ENCODE measurements around the gene BANP.
"Not testable (repeated sequence)": the region's sequence is repeated elsewhere in the genome, so short reads cannot be mapped to it uniquely, and the experiment has no call there.

Gene BANP

DNA sequence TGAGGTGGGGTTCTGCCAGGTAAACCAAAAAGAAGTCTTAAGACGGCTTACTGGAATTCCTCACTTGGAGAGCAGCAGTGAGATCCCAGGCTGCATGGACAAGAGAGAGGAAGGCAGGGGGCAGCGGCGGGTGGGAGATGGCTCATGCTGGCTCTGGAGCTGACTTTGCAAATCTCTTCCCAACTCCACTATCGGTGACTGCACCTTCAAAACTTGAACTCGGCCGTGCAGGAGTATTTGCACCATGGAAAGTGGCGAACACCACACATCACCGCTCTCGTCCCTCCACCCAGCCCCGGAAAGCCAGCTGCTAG, 31.6 kb upstream of the BANP start:
- no peak for DNase-seq (ENCODE audit: low spot score in 2 of 2)
- no peaks in the 10 kb centered on the region for H3K4me1 ChIP-seq
- H3K9me3 ChIP-seq = no peaks in the 10 kb centered on the region
- no peak overlapping the region for H3K4me3 ChIP-seq
- in situ Hi-C loops (cut with MboI; ENCODE audit: low sequenced_read_pairs) = no loop called here
- no peaks in the 10 kb centered on the region for H3K27me3 ChIP-seq (ENCODE audit: low read depth)
- no peaks in the 10 kb centered on the region for H3K36me3 ChIP-seq (replicated peaks)

DNA sequence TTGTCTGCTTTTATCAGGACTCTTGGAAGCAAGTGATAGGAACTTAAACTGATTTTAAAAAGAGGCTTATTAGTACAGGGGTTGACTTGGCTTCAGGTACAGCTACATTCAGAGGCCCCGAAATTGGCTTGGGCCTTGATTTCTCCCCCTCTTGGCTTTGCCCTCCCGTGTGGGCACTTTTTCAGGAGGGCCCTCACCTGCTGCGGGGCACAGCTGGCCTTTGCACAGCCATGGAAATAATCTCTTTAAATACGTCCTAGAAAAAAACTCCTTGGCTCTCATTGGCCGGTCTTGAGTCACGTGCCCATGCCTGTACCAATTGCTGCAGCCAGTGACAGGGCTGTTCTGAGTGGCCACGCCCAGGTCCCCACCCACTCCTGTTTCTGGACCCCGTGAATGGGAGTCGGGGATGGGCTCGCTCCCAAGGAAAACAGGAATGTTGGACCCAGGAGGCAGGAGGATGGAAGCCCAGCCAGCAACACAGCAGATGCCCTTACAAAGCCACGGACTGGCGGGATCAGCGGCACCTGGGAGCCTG, 29.9 kb upstream of the BANP start:
- peak in 1 of 2 experiments; percentile 65 for DNase-seq (ENCODE audit: low spot score in 2 of 2)
- in situ Hi-C loops (cut with MboI; ENCODE audit: low sequenced_read_pairs) = no loop called here
- Histone ChIP-seq H3K4me1 (no peaks in the 10 kb centered on the region), H3K9me3 (no peaks in the 10 kb centered on the region), H3K4me3 (no peak overlapping the region), H3K27me3 (ENCODE audit: low read depth) (peaks cover 4% of the 10 kb centered on the region; the same call in 1 of the 2 replicates), H3K36me3 (replicated peaks) (no peaks in the 10 kb centered on the region)

DNA sequence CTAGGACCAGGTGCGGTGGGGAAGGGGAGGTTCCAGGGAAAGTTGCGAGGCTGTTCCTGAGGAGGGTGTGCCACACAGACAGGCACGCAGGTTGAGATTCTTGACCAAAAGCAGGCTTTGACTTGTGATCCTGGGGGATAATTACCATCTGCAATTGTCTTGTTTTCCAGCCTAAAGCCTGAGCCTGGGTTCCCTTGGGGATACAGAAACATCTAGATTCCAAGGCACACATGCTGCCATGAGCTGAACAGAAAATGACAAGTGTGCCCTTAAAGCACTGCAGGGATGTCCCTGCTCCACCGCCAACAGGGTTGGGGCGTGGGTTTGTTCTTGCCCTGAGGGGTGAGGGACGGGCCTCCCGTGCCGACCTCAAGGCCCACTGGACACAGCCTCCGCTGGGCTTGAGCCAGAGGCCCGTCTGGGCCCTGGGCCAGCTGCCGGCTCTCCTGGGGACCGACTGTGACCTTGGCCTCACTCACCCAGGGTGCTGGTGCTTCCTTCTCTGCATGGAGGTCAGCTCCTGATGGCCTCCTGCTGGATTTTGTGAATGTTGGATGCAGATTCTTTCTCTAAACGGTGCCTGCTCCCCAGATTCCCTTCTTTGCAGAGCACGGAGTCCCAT, 28.9 kb upstream of the BANP start:
- no peak for DNase-seq (ENCODE audit: low spot score in 2 of 2)
- in situ Hi-C loops (cut with MboI; ENCODE audit: low sequenced_read_pairs) = no loop called here

GRCh38 chr16:87924041-87924810, 27.0 kb upstream of the BANP start:
- Histone ChIP-seq H3K36me3 (replicated peaks) (no peaks in the 10 kb centered on the region), H3K27me3 (ENCODE audit: low read depth) (peaks cover 6% of the 10 kb centered on the region; the same call in 1 of the 2 replicates), H3K4me3 (no peak overlapping the region), H3K9me3 (no peaks in the 10 kb centered on the region), H3K4me1 (no peaks in the 10 kb centered on the region)
- in situ Hi-C loops (cut with MboI; ENCODE audit: low sequenced_read_pairs) = no loop called here
- no peak for DNase-seq (ENCODE audit: low spot score in 2 of 2)

More for the DNA sequence above, 28.9 kb upstream of the BANP start:
- Histone ChIP-seq H3K9me3 (no peaks in the 10 kb centered on the region), H3K36me3 (replicated peaks) (no peaks in the 10 kb centered on the region), H3K4me3 (no peak overlapping the region), H3K4me1 (no peaks in the 10 kb centered on the region), H3K27me3 (ENCODE audit: low read depth) (peaks cover 6% of the 10 kb centered on the region; the same call in 1 of the 2 replicates)

GRCh38 chr16:87924811-87925670, 26.2 kb upstream of the BANP start:
- Histone ChIP-seq H3K4me1 (no peaks in the 10 kb centered on the region), H3K27me3 (ENCODE audit: low read depth) (peaks cover 6% of the 10 kb centered on the region; the same call in 1 of the 2 replicates), H3K4me3 (no peak overlapping the region), H3K9me3 (no peaks in the 10 kb centered on the region), H3K36me3 (replicated peaks) (no peaks in the 10 kb centered on the region)
- no peak for DNase-seq (ENCODE audit: low spot score in 2 of 2)
- in situ Hi-C loops (cut with MboI; ENCODE audit: low sequenced_read_pairs) = no loop called here

DNA sequence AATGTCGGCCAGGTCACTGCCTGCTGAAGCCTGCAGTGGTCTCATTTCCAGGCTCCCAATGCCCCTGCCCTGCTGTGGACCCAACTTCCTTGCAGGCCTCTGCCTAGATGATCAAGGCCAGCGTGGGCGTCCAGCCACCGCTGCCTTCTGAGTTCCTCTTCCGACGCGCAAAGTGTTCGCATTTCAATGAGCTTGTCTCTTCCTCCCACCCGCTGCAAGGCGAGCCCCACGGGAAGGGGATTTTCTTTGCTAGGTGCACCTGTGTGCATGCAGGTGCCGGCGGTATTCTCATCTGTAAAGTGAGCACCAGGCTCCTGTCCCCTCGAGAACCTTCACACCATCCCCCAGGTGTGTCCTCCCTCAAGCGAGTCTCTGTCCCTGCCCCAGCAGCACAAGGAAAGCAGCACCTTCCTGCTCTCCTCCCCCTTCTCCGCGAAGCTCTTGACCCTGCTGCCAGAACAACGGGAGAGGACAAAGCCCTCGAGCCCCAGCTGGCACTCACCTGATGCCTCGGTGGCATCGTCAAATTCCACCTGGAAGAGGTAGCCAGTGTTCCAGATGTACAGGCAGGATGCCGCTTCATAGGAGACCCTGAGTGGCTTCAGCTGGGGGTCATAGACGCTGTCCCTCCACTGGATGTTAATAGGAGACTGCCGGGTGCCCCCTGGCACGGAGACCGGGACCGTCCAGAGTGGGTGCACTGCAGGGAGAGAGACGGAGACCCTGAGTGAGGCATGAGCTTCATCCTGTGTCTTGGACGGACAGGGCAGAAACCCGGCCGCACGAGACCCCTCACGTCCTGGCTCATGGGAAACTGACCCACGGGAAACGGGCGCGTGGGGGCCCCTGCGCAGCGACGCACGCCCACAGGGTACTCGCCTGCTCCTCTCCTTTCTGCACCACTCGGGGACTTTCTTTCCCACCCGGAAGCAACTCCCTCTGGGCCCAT, 24.7 kb upstream of the BANP start:
- in situ Hi-C loops (cut with MboI; ENCODE audit: low sequenced_read_pairs) = no loop called here
- H3K4me3 ChIP-seq = no peak overlapping the region

GRCh38 chr16:87927195-87927562, 24.1 kb upstream of the BANP start:
- Histone ChIP-seq H3K4me1 (no peaks in the 10 kb centered on the region), H3K27me3 (ENCODE audit: low read depth) (peaks cover 6% of the 10 kb centered on the region; the same call in 1 of the 2 replicates), H3K4me3 (no peak overlapping the region), H3K36me3 (replicated peaks) (no peaks in the 10 kb centered on the region), H3K9me3 (no peaks in the 10 kb centered on the region)
- DNase-seq (ENCODE audit: low spot score in 2 of 2) = no peak
- in situ Hi-C loops (cut with MboI; ENCODE audit: low sequenced_read_pairs) = no loop called here

More for the DNA sequence above, 24.7 kb upstream of the BANP start:
- Histone ChIP-seq H3K27me3 (ENCODE audit: low read depth) (peaks cover 6% of the 10 kb centered on the region; the same call in 1 of the 2 replicates), H3K9me3 (no peaks in the 10 kb centered on the region), H3K36me3 (replicated peaks) (no peaks in the 10 kb centered on the region), H3K4me1 (no peaks in the 10 kb centered on the region)
- DNase-seq (ENCODE audit: low spot score in 2 of 2) = no peak

GRCh38 chr16:87929986-87930385, 21.2 kb upstream of the BANP start:
- Histone ChIP-seq H3K4me1 (no peaks in the 10 kb centered on the region), H3K9me3 (no peaks in the 10 kb centered on the region), H3K36me3 (replicated peaks) (no peaks in the 10 kb centered on the region), H3K4me3 (no peak overlapping the region), H3K27me3 (ENCODE audit: low read depth) (peaks cover 6% of the 10 kb centered on the region; the same call in 1 of the 2 replicates)
- DNase-seq (ENCODE audit: low spot score in 2 of 2) = no peak
- in situ Hi-C loops (cut with MboI; ENCODE audit: low sequenced_read_pairs) = no loop called here

GRCh38 chr16:87930456-87930855, 20.8 kb upstream of the BANP start:
- no peaks in the 10 kb centered on the region for H3K9me3 ChIP-seq
- H3K36me3 ChIP-seq (replicated peaks) = no peaks in the 10 kb centered on the region
- in situ Hi-C loops (cut with MboI; ENCODE audit: low sequenced_read_pairs) = no loop called here
- H3K4me1 ChIP-seq = no peaks in the 10 kb centered on the region
- peak in 1 of 2 experiments; percentile 32 for DNase-seq (ENCODE audit: low spot score in 2 of 2)
- no peak overlapping the region for H3K4me3 ChIP-seq
- peaks cover 6% of the 10 kb centered on the region; the same call in 1 of the 2 replicates for H3K27me3 ChIP-seq (ENCODE audit: low read depth)

DNA sequence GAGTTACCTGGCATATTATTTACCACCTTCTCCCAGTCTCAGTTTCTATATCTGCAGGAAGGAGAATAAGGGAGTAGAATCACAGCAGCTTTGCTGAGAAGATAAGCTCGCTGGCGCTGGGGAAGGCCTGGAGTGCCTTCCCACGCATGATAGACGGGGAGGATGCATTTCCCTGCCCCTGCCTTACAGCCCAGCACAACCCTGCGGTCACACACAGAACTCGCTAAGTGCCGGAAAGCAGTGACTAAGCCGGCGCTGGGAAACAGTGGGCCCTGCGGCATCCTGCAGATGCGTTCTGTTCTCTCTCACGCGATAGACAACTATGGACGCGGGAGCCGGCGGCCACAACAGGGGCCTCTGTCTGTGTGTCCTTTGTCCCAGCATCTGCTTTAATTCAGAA, 19.7 kb upstream of the BANP start:
- Histone ChIP-seq H3K27me3 (ENCODE audit: low read depth) (no peaks in the 10 kb centered on the region), H3K4me1 (no peaks in the 10 kb centered on the region), H3K9me3 (no peaks in the 10 kb centered on the region), H3K36me3 (replicated peaks) (no peaks in the 10 kb centered on the region), H3K4me3 (no peak overlapping the region)
- DNase-seq (ENCODE audit: low spot score in 2 of 2) = peak in 1 of 2 experiments; percentile 34
- in situ Hi-C loops (cut with MboI; ENCODE audit: low sequenced_read_pairs) = no loop called here

- H3K36me3 ChIP-seq (replicated peaks); DNase-seq (ENCODE audit: low spot score in 2 of 2); H3K9me3 ChIP-seq; H3K4me3 ChIP-seq; H3K27me3 ChIP-seq (ENCODE audit: low read depth); in situ Hi-C loops (cut with MboI; ENCODE audit: low sequenced_read_pairs); H3K4me1 ChIP-seq: not testable (repeated sequence)
Measured at GRCh38 chr16:87932475-87933139, 18.6 kb upstream of the BANP start.

DNA sequence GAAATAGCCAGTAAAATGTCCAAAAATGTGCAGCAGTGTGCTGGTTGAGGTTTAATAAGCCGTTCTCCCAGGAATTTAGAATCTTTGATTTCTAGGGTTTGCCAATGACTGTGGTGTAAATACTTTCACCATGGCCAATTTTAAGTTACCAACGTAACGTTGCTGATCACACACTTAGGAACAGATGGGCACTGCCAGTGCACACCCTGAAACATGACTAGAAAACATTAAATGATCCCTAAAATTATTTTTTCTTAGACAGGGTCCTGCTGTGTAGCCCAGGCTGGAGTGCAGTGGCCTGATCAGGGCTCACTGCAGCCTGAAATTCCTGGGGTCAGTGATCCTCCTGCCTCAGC, 18.1 kb upstream of the BANP start:
- Histone ChIP-seq H3K4me1 (no peaks in the 10 kb centered on the region), H3K4me3 (no peak overlapping the region), H3K9me3 (no peaks in the 10 kb centered on the region), H3K36me3 (replicated peaks) (no peaks in the 10 kb centered on the region), H3K27me3 (ENCODE audit: low read depth) (no peaks in the 10 kb centered on the region)
- no peak for DNase-seq (ENCODE audit: low spot score in 2 of 2)
- in situ Hi-C loops (cut with MboI; ENCODE audit: low sequenced_read_pairs) = no loop called here

Data from HAP-1 (cell line).